H1 (cell line): ENCODE data around the gene FOXF1. TPM values are rescaled to one million over a fixed set of nuclear protein-coding genes. Genes with fewer than 3 reads are reported as not detected.

Experiments used
- E2F6 ChIP-seq: IDR thresholded peaks from 2 replicates; pipeline ENCODE4 v1.6.1; 2012; ENCODE audit warnings: inconsistent platforms
- HDAC2 ChIP-seq, 2 experiments: fragments of 300-600 bp in 1 of 2; sonication (generic) in 1 of 2; IDR thresholded peaks; 2 replicates each; pipeline ENCODE4 v1.6.1; 2011 to 2012; ENCODE audit warnings: low read depth in 2 of 2, low read length in 2 of 2, mild to moderate bottlenecking in 2 of 2, moderate library complexity in 2 of 2, borderline replicate concordance in 1 of 2, inconsistent platforms in 1 of 2
- JUN ChIP-seq: IDR thresholded peaks from 2 replicates; pipeline ENCODE4 v1.6.1; 2011; ENCODE audit warnings: low read depth, mild to moderate bottlenecking, improper control_type of control experiment, low read length
- KDM4A ChIP-seq: IDR thresholded peaks from one replicate; pipeline ENCODE4 v1.7.1; 2012; ENCODE audit warnings: low read depth, mild to moderate bottlenecking, moderate library complexity, low read length, inconsistent platforms; ENCODE audit not compliant: severe bottlenecking
- KDM5A ChIP-seq: fragments of 200-600 bp; IDR thresholded peaks from 2 replicates; pipeline ENCODE4 v1.7.1; 2012; ENCODE audit warnings: mild to moderate bottlenecking, low read length, inconsistent platforms, mixed read lengths
- RFX5 ChIP-seq: IDR thresholded peaks from 2 replicates; pipeline ENCODE4 v1.6.1; 2011; ENCODE audit warnings: low read depth, low read length, improper control_type of control experiment, borderline replicate concordance
- SAP30 ChIP-seq: fragments of 300-600 bp; sonication (generic); IDR thresholded peaks from 2 replicates; pipeline ENCODE4 v1.7.1; 2012; ENCODE audit warnings: low read length, moderate library complexity, mild to moderate bottlenecking, inconsistent platforms; ENCODE audit not compliant: insufficient read depth, insufficient replicate concordance
- polyA plus RNA-seq, 7 experiments: library from polyadenylated mRNA; depleted of rRNA in 3 of 7; stranded (reverse) in 5 of 7; unstranded in 2 of 7; fragments of >200 nt in 5 of 7; fragments of 200-250 nt in 2 of 7; gene quantifications; 1 replicate in 5 of 7; 2 replicates in 1 of 7; 4 replicates in 1 of 7; pipeline versions ENCODE4 v1.2.1 to v1.2.3, GENCODE V29; 2011 to 2013; ENCODE audit warnings: missing spikeins in 2 of 7, mixed read lengths in 2 of 7
- total RNA-seq: library from RNA; stranded (reverse); fragmentation: NEBNext Ultra II Directional; extraction: Animal tissue kit (Norgen Biotek cat#: 25700); gene quantifications from 2 replicates; pipeline ENCODE4 v1.2.1, GENCODE V29; 2021
- TF ChIP-seq, protein P1 (sequence below): fragments of 300-600 bp; sonication (generic); IDR thresholded peaks from 2 replicates; pipeline ENCODE4 v1.7.1; 2012; ENCODE audit warnings: low read length, moderate library complexity, mild to moderate bottlenecking, inconsistent platforms; ENCODE audit not compliant: insufficient replicate concordance

The FOXF1 gene
- total and polyA plus RNA-seq, 2 of the 8 experiments (the other 6 are each of a cell fraction or from before 2014, with no cell fraction given) = 0.02 TPM; not detected in 1

DNA sequence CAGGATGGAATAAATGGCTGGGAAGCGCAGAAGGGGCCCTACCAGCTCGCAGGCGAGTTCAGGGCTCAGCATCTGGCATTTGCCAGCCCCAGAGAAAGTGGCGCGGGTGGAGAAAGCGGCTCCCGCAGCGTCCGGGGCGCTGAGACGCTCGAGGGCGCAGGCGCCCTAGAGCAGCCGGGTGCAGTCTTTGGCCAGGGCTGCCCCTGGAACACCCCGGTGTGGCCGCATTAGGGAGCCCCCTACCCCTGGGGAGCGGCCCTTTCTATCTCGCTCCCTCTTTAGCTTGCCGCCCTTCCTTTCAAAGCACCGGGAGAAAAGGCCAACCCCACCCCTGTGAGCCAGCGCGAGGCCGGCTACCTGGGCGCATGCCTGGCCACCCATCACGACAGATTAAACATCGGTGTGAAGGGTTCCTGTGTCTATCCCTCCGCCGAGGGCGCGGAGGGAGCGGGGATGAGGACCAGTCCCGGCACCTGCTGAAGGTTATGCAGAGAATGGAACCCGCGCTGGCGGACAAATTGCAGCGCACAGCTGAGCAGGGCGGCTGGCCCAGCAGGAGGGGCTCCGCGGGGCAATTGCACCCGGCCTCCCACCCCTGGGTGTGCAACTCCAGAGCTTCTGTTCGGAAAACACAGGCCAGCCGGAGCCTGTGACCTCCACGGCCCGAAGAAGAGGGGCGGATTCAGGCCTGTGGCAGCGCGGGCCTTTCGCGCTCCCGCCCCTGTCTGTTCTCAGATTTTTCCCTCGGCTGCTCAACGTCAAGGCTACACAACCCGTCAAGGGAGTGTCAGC lies 15.6 kb upstream of the FOXF1 start (continued):
- TF ChIP-seq KDM5A (no peak), SAP30 (no peak), E2F6 (peak; percentile 31; the same call in 1 of the 2 replicates), HDAC2 (IDR thresholded peaks at IDR 0.05; ENCODE audit: borderline replicate concordance in 1 of 2, low read depth in 2 of 2, low read length in 2 of 2) (no peak), RFX5 (no peak), JUN (no peak), KDM4A (no peak)
- TF ChIP-seq, protein P1, sequence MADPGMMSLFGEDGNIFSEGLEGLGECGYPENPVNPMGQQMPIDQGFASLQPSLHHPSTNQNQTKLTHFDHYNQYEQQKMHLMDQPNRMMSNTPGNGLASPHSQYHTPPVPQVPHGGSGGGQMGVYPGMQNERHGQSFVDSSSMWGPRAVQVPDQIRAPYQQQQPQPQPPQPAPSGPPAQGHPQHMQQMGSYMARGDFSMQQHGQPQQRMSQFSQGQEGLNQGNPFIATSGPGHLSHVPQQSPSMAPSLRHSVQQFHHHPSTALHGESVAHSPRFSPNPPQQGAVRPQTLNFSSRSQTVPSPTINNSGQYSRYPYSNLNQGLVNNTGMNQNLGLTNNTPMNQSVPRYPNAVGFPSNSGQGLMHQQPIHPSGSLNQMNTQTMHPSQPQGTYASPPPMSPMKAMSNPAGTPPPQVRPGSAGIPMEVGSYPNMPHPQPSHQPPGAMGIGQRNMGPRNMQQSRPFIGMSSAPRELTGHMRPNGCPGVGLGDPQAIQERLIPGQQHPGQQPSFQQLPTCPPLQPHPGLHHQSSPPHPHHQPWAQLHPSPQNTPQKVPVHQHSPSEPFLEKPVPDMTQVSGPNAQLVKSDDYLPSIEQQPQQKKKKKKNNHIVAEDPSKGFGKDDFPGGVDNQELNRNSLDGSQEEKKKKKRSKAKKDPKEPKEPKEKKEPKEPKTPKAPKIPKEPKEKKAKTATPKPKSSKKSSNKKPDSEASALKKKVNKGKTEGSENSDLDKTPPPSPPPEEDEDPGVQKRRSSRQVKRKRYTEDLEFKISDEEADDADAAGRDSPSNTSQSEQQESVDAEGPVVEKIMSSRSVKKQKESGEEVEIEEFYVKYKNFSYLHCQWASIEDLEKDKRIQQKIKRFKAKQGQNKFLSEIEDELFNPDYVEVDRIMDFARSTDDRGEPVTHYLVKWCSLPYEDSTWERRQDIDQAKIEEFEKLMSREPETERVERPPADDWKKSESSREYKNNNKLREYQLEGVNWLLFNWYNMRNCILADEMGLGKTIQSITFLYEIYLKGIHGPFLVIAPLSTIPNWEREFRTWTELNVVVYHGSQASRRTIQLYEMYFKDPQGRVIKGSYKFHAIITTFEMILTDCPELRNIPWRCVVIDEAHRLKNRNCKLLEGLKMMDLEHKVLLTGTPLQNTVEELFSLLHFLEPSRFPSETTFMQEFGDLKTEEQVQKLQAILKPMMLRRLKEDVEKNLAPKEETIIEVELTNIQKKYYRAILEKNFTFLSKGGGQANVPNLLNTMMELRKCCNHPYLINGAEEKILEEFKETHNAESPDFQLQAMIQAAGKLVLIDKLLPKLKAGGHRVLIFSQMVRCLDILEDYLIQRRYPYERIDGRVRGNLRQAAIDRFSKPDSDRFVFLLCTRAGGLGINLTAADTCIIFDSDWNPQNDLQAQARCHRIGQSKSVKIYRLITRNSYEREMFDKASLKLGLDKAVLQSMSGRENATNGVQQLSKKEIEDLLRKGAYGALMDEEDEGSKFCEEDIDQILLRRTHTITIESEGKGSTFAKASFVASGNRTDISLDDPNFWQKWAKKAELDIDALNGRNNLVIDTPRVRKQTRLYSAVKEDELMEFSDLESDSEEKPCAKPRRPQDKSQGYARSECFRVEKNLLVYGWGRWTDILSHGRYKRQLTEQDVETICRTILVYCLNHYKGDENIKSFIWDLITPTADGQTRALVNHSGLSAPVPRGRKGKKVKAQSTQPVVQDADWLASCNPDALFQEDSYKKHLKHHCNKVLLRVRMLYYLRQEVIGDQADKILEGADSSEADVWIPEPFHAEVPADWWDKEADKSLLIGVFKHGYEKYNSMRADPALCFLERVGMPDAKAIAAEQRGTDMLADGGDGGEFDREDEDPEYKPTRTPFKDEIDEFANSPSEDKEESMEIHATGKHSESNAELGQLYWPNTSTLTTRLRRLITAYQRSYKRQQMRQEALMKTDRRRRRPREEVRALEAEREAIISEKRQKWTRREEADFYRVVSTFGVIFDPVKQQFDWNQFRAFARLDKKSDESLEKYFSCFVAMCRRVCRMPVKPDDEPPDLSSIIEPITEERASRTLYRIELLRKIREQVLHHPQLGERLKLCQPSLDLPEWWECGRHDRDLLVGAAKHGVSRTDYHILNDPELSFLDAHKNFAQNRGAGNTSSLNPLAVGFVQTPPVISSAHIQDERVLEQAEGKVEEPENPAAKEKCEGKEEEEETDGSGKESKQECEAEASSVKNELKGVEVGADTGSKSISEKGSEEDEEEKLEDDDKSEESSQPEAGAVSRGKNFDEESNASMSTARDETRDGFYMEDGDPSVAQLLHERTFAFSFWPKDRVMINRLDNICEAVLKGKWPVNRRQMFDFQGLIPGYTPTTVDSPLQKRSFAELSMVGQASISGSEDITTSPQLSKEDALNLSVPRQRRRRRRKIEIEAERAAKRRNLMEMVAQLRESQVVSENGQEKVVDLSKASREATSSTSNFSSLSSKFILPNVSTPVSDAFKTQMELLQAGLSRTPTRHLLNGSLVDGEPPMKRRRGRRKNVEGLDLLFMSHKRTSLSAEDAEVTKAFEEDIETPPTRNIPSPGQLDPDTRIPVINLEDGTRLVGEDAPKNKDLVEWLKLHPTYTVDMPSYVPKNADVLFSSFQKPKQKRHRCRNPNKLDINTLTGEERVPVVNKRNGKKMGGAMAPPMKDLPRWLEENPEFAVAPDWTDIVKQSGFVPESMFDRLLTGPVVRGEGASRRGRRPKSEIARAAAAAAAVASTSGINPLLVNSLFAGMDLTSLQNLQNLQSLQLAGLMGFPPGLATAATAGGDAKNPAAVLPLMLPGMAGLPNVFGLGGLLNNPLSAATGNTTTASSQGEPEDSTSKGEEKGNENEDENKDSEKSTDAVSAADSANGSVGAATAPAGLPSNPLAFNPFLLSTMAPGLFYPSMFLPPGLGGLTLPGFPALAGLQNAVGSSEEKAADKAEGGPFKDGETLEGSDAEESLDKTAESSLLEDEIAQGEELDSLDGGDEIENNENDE = no peak
